ENCODE measurements around the gene MPP2.
"Not testable (repeated sequence)": the region's sequence is repeated elsewhere in the genome, so short reads cannot be mapped to it uniquely, and the experiment has no call there.

MPP2 gene

DNA sequence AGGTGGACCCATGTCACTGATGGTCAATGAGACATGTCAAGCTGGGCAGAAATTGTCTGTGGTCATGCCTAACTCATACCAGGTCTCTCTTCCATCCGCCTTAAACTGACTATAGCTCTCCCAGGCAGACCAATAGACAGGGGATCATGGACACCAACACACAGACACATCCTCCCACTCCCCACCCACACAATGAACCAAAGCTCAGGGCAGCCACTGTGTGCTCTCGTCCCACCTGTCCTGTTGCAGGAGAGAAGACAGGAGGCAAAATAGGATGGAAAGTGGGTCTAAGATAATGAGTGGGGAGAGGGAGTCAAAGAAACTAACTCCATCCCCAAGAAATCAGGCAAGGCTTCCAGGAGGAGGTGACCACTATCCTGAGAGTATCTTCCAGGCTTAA is 43.2 kb upstream of the MPP2 start:
- H3K27ac ChIP-seq, result no peak overlapping the region
- TF ChIP-seq ZFX (IDR thresholded peaks at IDR 0.05; ENCODE audit: borderline replicate concordance), result no peak
- no peak for TF ChIP-seq CTCF (IDR thresholded peaks at IDR 0.05)

- H3K27ac ChIP-seq, result no peak overlapping the region
- TF ChIP-seq ZFX (IDR thresholded peaks at IDR 0.05; ENCODE audit: borderline replicate concordance), result no peak
- no peak for TF ChIP-seq CTCF (IDR thresholded peaks at IDR 0.05)
Measured at GRCh38 chr17:43949781-43950180, 42.4 kb upstream of the MPP2 start.

DNA sequence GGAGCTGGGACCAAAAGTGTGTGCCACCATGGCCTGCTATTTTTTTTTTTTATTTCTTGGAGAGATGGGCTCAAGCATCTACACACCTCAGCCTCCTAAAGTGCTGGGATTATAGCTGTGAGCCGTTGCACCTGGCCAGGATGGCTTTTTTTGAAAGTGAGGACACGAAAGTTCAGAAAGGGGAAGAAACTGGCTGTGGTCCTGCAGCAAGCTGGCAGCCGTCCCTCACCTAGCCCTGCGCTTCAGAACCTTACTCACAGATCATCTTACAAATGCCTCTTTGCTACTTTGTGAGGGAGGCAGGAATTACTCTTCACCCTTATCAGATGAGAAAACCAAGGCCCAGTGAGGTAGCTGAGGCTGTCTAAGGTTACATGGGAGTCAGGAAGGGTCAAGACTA is 39.4 kb upstream of the MPP2 start:
- H3K27ac ChIP-seq, result no peak overlapping the region
- TF ChIP-seq ZFX (IDR thresholded peaks at IDR 0.05; ENCODE audit: borderline replicate concordance) (no peak), CTCF (IDR thresholded peaks at IDR 0.05) (no peak)

GRCh38 chr17:43945074-43945829 is 37.9 kb upstream of the MPP2 start:
- no peak overlapping the region for H3K27ac ChIP-seq
- no peak for TF ChIP-seq CTCF (IDR thresholded peaks at IDR 0.05)
- TF ChIP-seq ZFX (IDR thresholded peaks at IDR 0.05; ENCODE audit: borderline replicate concordance), result no peak

- no peak for TF ChIP-seq CTCF (IDR thresholded peaks at IDR 0.05)
- TF ChIP-seq ZFX (IDR thresholded peaks at IDR 0.05; ENCODE audit: borderline replicate concordance), result no peak
- H3K27ac ChIP-seq, result no peak within 1 kb of the TSS
Measured at GRCh38 chr17:43942051-43942685, 34.8 kb upstream of the MPP2 start, which contains the start of gene PPY. TSS of gene PPY (minus strand) at chr17:43942476. CDS start at chr17:43941654, 822 bp downstream.

DNA sequence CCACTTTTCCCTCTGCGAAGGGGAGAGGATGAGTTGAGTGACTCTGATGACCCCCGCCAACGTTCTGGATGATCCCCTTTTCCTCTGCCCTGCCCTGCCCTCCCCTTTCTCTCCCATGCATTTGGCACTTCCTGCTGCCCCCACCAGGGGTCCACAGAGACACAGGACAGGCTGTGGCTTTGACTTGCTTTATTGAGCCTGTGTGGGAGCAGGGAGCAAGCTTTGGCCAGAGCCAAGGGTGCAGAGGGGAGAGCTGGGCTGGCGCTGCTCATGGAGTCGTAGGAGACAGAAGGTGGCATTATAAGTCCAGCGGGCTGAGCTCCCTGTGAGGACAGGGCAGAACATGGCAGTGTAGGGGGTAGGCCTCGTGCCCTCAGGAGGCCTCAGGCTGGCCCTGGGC is 33.3 kb upstream of the MPP2 start:
- no peak overlapping the region for H3K27ac ChIP-seq
- peak; percentile 56 for TF ChIP-seq CTCF (IDR thresholded peaks at IDR 0.05)
- TF ChIP-seq ZFX (IDR thresholded peaks at IDR 0.05; ENCODE audit: borderline replicate concordance), result no peak

DNA sequence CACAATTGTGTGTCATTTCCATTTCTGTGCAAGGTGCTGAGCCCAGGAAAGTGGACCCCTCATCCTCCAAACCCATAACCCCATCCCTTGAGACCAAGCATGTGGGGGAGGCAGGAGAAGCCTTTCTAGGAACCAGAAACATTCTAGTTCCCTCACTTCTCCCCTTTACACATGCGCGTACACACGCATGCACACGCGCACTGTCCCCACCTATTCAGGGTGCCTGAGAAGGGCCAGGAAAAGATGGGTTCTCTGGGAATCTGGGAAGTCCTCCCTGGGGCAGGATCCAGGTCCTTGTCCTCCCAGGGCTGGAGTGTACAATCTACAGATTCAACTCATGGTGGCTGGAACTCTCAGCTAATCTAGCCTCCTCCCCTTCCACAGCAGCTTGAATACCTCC is 32.5 kb upstream of the MPP2 start:
- H3K27ac ChIP-seq, result no peak overlapping the region
- TF ChIP-seq CTCF (IDR thresholded peaks at IDR 0.05) (no peak), ZFX (IDR thresholded peaks at IDR 0.05; ENCODE audit: borderline replicate concordance) (no peak)

DNA sequence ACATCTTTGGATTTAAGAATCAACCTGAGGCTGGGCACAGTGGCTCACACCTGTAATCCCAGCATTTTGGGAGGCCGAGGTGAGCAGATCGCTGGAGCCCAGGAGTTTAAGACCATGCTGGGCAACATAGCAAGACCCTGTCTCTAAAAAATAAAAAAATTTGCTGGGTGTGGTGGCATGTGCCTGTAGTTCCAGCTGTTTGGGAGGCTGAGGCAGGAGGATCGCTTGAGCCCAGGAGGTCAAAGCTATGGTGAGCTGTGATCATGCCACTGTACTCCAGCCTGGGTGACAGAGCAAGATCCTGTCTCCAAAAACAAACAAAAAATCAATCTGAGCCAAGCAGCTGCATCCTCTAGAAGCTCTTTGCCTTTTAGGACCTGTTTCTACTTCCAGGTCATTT is 32.1 kb upstream of the MPP2 start:
- not testable (repeated sequence) for H3K27ac ChIP-seq

All from 22Rv1 (cell line).